ENCODE measurements around the gene RNF150. TPM values are rescaled to one million over a fixed set of nuclear protein-coding genes. Genes with fewer than 3 reads are reported as not detected.

RNF150 gene
- total RNA-seq, 1 donor from 2014 or later: 9.1 TPM

DNA sequence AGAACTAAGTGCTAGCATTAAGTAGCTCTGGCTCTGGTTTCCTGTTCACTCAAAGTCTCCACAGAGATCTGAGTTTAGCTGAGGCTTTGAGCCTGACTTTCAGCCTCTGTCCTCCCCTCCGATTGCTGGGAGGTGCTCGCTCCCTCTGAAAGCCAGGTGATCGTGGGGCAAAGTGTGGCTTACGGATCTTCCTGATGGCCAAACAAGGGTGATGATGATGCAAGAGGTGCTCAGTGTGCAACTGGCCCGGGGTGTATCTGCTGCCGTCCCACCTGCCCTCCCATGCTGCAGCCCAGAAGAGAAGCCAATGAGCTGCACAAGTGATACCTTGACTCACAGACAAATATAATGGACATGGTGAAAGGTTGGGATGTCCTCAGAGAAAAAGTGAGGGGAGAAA is 207.9 kb downstream of the RNF150 start:
- DNase-seq (ENCODE audit: extremely low spot score in 2 of 2): no peak
- H3K9me3 ChIP-seq: no peaks in the 10 kb centered on the region
- H3K36me3 ChIP-seq: no peaks in the 10 kb centered on the region
- intact Hi-C loops (cut with DNase I): no loop called here
- no peak overlapping the region for H3K4me3 ChIP-seq
- H3K27me3 ChIP-seq: no peaks in the 10 kb centered on the region
- no peaks in the 10 kb centered on the region for H3K4me1 ChIP-seq
- no peak overlapping the region for H3K27ac ChIP-seq
- TF ChIP-seq POLR2A (IDR thresholded peaks at IDR 0.05): no peak
- no peak for TF ChIP-seq POLR2AphosphoS5 (IDR thresholded peaks at IDR 0.05; ENCODE audit: insufficient read depth in 1 of 2, low read depth in 1 of 2)
- TF ChIP-seq CTCF (IDR thresholded peaks at IDR 0.05): no peak

GRCh38 chr4:140924761-140925392 is 208.4 kb downstream of the RNF150 start:
- Histone ChIP-seq H3K36me3 (no peaks in the 10 kb centered on the region), H3K4me3 (no peak overlapping the region), H3K4me1 (no peaks in the 10 kb centered on the region), H3K27me3 (no peaks in the 10 kb centered on the region), H3K27ac (no peak overlapping the region), H3K9me3 (no peaks in the 10 kb centered on the region)
- no peak for DNase-seq (ENCODE audit: extremely low spot score in 2 of 2)
- intact Hi-C loops (cut with DNase I): no loop called here
- no peak for TF ChIP-seq POLR2AphosphoS5 (IDR thresholded peaks at IDR 0.05; ENCODE audit: insufficient read depth in 1 of 2, low read depth in 1 of 2)
- TF ChIP-seq CTCF (IDR thresholded peaks at IDR 0.05): no peak
- no peak for TF ChIP-seq POLR2A (IDR thresholded peaks at IDR 0.05)

GRCh38 chr4:140906993-140907962 is 226.0 kb downstream of the RNF150 start:
- Histone ChIP-seq H3K4me1 (peaks cover 15% of the 10 kb centered on the region), H3K4me3 (no peak overlapping the region), H3K27me3 (no peaks in the 10 kb centered on the region), H3K36me3 (peaks cover 0 to 8% of the 10 kb centered on the region in 2 donors), H3K27ac (no peak overlapping the region), H3K9me3 (no peaks in the 10 kb centered on the region)
- TF ChIP-seq CTCF (IDR thresholded peaks at IDR 0.05): no peak
- TF ChIP-seq POLR2AphosphoS5 (IDR thresholded peaks at IDR 0.05; ENCODE audit: insufficient read depth in 1 of 2, low read depth in 1 of 2): no peak
- TF ChIP-seq POLR2A (IDR thresholded peaks at IDR 0.05): no peak
- intact Hi-C loops (cut with DNase I): no loop called here
- DNase-seq (ENCODE audit: extremely low spot score in 2 of 2): no peak

- Histone ChIP-seq H3K36me3 (no peaks in the 10 kb centered on the region), H3K27me3 (no peaks in the 10 kb centered on the region), H3K4me3 (no peak overlapping the region), H3K9me3 (no peaks in the 10 kb centered on the region), H3K27ac (no peak overlapping the region), H3K4me1 (peaks cover 15% of the 10 kb centered on the region)
- intact Hi-C loops (cut with DNase I): no loop called here
- DNase-seq (ENCODE audit: extremely low spot score in 2 of 2): no peak
- TF ChIP-seq CTCF (IDR thresholded peaks at IDR 0.05): no peak
- TF ChIP-seq POLR2AphosphoS5 (IDR thresholded peaks at IDR 0.05; ENCODE audit: insufficient read depth in 1 of 2, low read depth in 1 of 2): no peak
- no peak for TF ChIP-seq POLR2A (IDR thresholded peaks at IDR 0.05)
Observed at GRCh38 chr4:140904904-140905303, 228.4 kb downstream of the RNF150 start.

Measured in vagina (tissue), 2 donors.